ENCODE measurements around the gene PTPRN2. TPM values are rescaled to one million over a fixed set of nuclear protein-coding genes. Genes with fewer than 3 reads are reported as not detected.
"Not testable (repeated sequence)": the region's sequence is repeated elsewhere in the genome, so short reads cannot be mapped to it uniquely, and the experiment has no call there.

PTPRN2 gene
- total and polyA plus RNA-seq, 2 of the 13 experiments (the other 11 are each of a cell fraction or from before 2014, with no cell fraction given), result 2.5 to 24.2 TPM

- H3K27me3 ChIP-seq (ENCODE audit: control insufficient read depth in 1 of 2, insufficient read depth in 2 of 2, low read length in 2 of 2), result no peaks in the 10 kb centered on the region
- no peak overlapping the region for H3K4me3 ChIP-seq (replicated peaks in 1 of 3; ENCODE audit: insufficient read depth in 1 of 3, low read depth in 2 of 3, low read length in 3 of 3)
- no peak overlapping the region for H2AFZ ChIP-seq (ENCODE audit: low read length)
- no peak for DNase-seq (ENCODE audit: low spot score)
- H4K20me1 ChIP-seq (ENCODE audit: insufficient read depth, low read length), result peaks cover 73% of the 10 kb centered on the region
- whole genome bisulfite sequencing (ENCODE audit: low lambda C conversion rate), result 98% methylated on average over 14 of the region's 16 CpGs
- H3K4me2 ChIP-seq (ENCODE audit: low read depth, low read length), result no peak overlapping the region
- H3K79me2 ChIP-seq (ENCODE audit: insufficient read depth, low read length), result peaks cover 23% of the 10 kb centered on the region
- no peak overlapping the region for H3K9ac ChIP-seq (ENCODE audit: insufficient read depth, low read depth, low read length)
- no peak for ATAC-seq
- peaks cover 42% of the 10 kb centered on the region for H3K4me1 ChIP-seq (ENCODE audit: insufficient read depth, low read length)
- intact Hi-C loops (cut with micrococcal nuclease; ENCODE audit: unreplicated experiment), result no loop called here
- H3K27ac ChIP-seq (ENCODE audit: extremely low read length, insufficient read depth, low read length), result no peak overlapping the region
- ChIA-PET POLR2A (no interaction called here), CTCF (ENCODE audit: low intra/inter-chr PET ratio, low total read pairs) (no interaction called here)
- no TSS peak for BruUV-seq (replicated peaks)
- no peak for FAIRE-seq
- TF ChIP-seq RBM39 (IDR thresholded peaks at IDR 0.05; ENCODE audit: low read depth, low read length, poor library complexity, severe bottlenecking) (no peak), ZFP1 (CRISPR knock-in tag; IDR thresholded peaks at IDR 0.05) (no peak), TAF15 (IDR thresholded peaks at IDR 0.05; ENCODE audit: low read depth, low read length, poor library complexity, severe bottlenecking) (no peak), HMGXB4 (CRISPR knock-in tag; IDR thresholded peaks at IDR 0.05; ENCODE audit: borderline replicate concordance in 1 of 2, low read depth in 1 of 2) (no peak), ZNF501 (CRISPR knock-in tag; IDR thresholded peaks at IDR 0.05) (no peak), ELF3 (CRISPR knock-in tag; IDR thresholded peaks at IDR 0.05) (no peak), KDM3A (CRISPR knock-in tag; IDR thresholded peaks at IDR 0.05; ENCODE audit: low read depth) (no peak), JDP2 (CRISPR knock-in tag; IDR thresholded peaks at IDR 0.05; ENCODE audit: borderline replicate concordance) (no peak), ZSCAN22 (CRISPR knock-in tag; IDR thresholded peaks at IDR 0.05) (no peak), NONO (IDR thresholded peaks at IDR 0.05) (no peak), NONO (CRISPR knock-in tag; conservative IDR thresholded peaks at IDR 0.05) (no peak), ZNF761 (CRISPR knock-in tag; conservative IDR thresholded peaks at IDR 0.05) (no peak), SOX5 (CRISPR knock-in tag; IDR thresholded peaks at IDR 0.05; ENCODE audit: borderline replicate concordance) (no peak), IRX3 (CRISPR knock-in tag; IDR thresholded peaks at IDR 0.05; ENCODE audit: borderline replicate concordance, low read depth) (no peak), THRA (CRISPR knock-in tag; IDR thresholded peaks at IDR 0.05; ENCODE audit: borderline replicate concordance) (no peak), HNRNPLL (IDR thresholded peaks at IDR 0.05; ENCODE audit: low read depth, low read length, poor library complexity, severe bottlenecking) (no peak)
- peaks cover 5 to 10% of the 10 kb centered on the region in 2 experiments; a peak in 4 of 5 replicates for H3K36me3 ChIP-seq (replicated peaks in 1 of 2; ENCODE audit: control insufficient read depth in 1 of 2, insufficient read depth in 2 of 2, low read length in 2 of 2)
- H3K9me3 ChIP-seq (ENCODE audit: low read length), result no peaks in the 10 kb centered on the region
- in situ Hi-C loops (cut with HindIII; ENCODE audit: extremely low pct_ligation_motif_present, low pct_unique_long_range_greater_than_20kb), result no loop called here
Observed at GRCh38 chr7:158534598-158534997, 53.0 kb downstream of the PTPRN2 start.

GRCh38 chr7:158534134-158534515, 53.5 kb downstream of the PTPRN2 start:
- H3K4me3 ChIP-seq (replicated peaks in 1 of 3; ENCODE audit: insufficient read depth in 1 of 3, low read depth in 2 of 3, low read length in 3 of 3); DNase-seq (ENCODE audit: low spot score); FAIRE-seq; POLR2A ChIA-PET; H3K27me3 ChIP-seq (ENCODE audit: control insufficient read depth in 1 of 2, insufficient read depth in 2 of 2, low read length in 2 of 2); H3K27ac ChIP-seq (ENCODE audit: extremely low read length, insufficient read depth, low read length); ATAC-seq; BruUV-seq (replicated peaks); CTCF ChIA-PET (ENCODE audit: low intra/inter-chr PET ratio, low total read pairs); H2AFZ ChIP-seq (ENCODE audit: low read length); H3K36me3 ChIP-seq (replicated peaks in 1 of 2; ENCODE audit: control insufficient read depth in 1 of 2, insufficient read depth in 2 of 2, low read length in 2 of 2); H3K4me2 ChIP-seq (ENCODE audit: low read depth, low read length); H3K9ac ChIP-seq (ENCODE audit: insufficient read depth, low read depth, low read length); H3K9me3 ChIP-seq (ENCODE audit: low read length); in situ Hi-C loops (cut with HindIII; ENCODE audit: extremely low pct_ligation_motif_present, low pct_unique_long_range_greater_than_20kb); intact Hi-C loops (cut with micrococcal nuclease; ENCODE audit: unreplicated experiment): not testable (repeated sequence)
- H4K20me1 ChIP-seq (ENCODE audit: insufficient read depth, low read length), result peaks cover 78% of the 10 kb centered on the region
- peaks cover 47% of the 10 kb centered on the region for H3K4me1 ChIP-seq (ENCODE audit: insufficient read depth, low read length)
- WGBS (ENCODE audit: low lambda C conversion rate), result 100% methylated on average over 1 of the region's 12 CpGs
- H3K79me2 ChIP-seq (ENCODE audit: insufficient read depth, low read length), result peaks cover 25% of the 10 kb centered on the region
